Transverse colon (tissue), 3 donors: ENCODE data around the gene LGI4.

Experiments used
- POLR2A ChIP-seq: fragments of 450-650 bp; IDR thresholded peaks from one replicate; pipeline ENCODE4 v1.6.1; 2016; ENCODE audit warnings: antibody characterized with exemption, mild to moderate bottlenecking, moderate library complexity
- TF ChIP-seq, protein P1 (sequence below), 5 experiments: fragments of 200-600 bp in 3 of 5; fragments of 450-650 bp in 2 of 5; sonication (generic) in 3 of 5; IDR thresholded peaks; 1 replicate in 2 of 5; 2 replicates in 3 of 5; pipeline ENCODE4 v1.5.1; 2016 to 2017; ENCODE audit warnings: antibody characterized with exemption in 5 of 5, inconsistent platforms in 3 of 5, mild to moderate bottlenecking in 2 of 5, moderate library complexity in 1 of 5

DNA sequence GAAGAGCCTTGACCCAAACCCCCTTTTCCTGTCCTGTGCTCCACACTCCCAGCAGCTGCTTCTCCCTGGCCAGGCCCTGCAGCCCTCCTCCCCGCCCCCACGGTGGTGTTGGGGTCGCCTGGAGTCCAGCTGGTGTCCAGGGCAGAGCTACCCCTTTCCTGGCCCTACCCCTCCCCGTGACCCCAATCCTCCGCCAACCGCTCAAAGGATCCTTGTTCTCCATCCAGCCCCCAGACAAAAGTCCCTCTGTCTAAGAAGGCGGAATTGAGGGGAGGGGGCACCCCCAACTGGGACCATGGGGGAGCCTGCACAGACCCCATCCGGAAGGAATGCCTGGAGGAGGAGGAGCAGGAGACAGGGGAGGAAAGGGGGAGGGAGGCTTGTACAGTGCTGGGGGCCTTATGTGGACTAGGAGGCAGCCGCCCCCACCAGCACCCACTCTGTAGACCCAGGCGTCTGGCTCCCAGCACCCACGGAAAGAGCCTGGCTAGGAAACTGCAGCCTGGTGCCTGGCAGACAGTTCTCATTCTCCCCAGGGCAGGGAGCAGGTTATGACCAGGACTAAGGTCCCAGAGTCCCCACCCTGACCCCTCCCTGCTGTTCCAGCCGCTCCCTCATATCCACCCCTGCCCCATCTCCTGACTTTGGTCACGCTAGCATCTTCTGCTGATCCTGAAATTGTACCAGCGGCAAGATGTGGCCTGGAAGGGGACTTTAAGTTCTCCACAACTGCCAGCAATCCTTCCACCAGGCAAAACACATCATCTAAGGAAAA is 19.5 kb downstream of the LGI4 start, which contains the start of gene FXYD3:
- TF ChIP-seq, protein P1, sequence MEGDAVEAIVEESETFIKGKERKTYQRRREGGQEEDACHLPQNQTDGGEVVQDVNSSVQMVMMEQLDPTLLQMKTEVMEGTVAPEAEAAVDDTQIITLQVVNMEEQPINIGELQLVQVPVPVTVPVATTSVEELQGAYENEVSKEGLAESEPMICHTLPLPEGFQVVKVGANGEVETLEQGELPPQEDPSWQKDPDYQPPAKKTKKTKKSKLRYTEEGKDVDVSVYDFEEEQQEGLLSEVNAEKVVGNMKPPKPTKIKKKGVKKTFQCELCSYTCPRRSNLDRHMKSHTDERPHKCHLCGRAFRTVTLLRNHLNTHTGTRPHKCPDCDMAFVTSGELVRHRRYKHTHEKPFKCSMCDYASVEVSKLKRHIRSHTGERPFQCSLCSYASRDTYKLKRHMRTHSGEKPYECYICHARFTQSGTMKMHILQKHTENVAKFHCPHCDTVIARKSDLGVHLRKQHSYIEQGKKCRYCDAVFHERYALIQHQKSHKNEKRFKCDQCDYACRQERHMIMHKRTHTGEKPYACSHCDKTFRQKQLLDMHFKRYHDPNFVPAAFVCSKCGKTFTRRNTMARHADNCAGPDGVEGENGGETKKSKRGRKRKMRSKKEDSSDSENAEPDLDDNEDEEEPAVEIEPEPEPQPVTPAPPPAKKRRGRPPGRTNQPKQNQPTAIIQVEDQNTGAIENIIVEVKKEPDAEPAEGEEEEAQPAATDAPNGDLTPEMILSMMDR (IDR thresholded peaks at IDR 0.05): peak in 1 of 5 experiments; percentile 8
- TF ChIP-seq POLR2A: peak; percentile 86
